Right lobe of liver (tissue), 4 donors: ENCODE data around the gene CCDC51.

Experiments used
- CTCF ChIP-seq, 4 donors: fragments of 200-600 bp in 3 of 4; fragments of 450-650 bp in 1 of 4; IDR thresholded peaks; one replicate each; pipeline versions ENCODE4 v1.5.1 to v1.8.0; 2016 to 2022; ENCODE audit warnings: antibody characterized with exemption in 4 of 4, mild to moderate bottlenecking in 2 of 4
- POLR2A ChIP-seq: fragments of 450-650 bp; IDR thresholded peaks from one replicate; pipeline ENCODE4 v1.6.1; 2017; ENCODE audit warnings: antibody characterized with exemption, mild to moderate bottlenecking
- donor health status: DM: no; HTN: no; CAD: no.
- donor health status: DM: no; HTN: no; CAD: no.
- donor health status: DM: no; HTN: yes; CAD: no.

- TF ChIP-seq CTCF (IDR thresholded peaks at IDR 0.05) (no peak), POLR2A (no peak)
Observed at GRCh38 chr3:48459773-48460516, 20.0 kb upstream of the CCDC51 start.
